Measurements from ENCODE around the gene LCN6.
"Not testable (repeated sequence)": the region's sequence is repeated elsewhere in the genome, so short reads cannot be mapped to it uniquely, and the experiment has no call there.

LCN6 gene

GRCh38 chr9:136784249-136784996 is 36.1 kb upstream of the LCN6 start:
- DNase-seq (ENCODE audit: low read depth), result no peak

- no peak for DNase-seq (ENCODE audit: low read depth)
Measured at GRCh38 chr9:136782452-136782851, 34.1 kb upstream of the LCN6 start.

- no peak for DNase-seq (ENCODE audit: low read depth)
Measured at GRCh38 chr9:136779808-136780207, 31.5 kb upstream of the LCN6 start.

- DNase-seq (ENCODE audit: low read depth), result no peak
Measured at GRCh38 chr9:136777359-136777758, 29.0 kb upstream of the LCN6 start.

GRCh38 chr9:136776947-136777346 is 28.6 kb upstream of the LCN6 start:
- DNase-seq (ENCODE audit: low read depth), result no peak

- no peak for DNase-seq (ENCODE audit: low read depth)
Measured at GRCh38 chr9:136775191-136775590, 26.9 kb upstream of the LCN6 start.

GRCh38 chr9:136774416-136775045 is 26.2 kb upstream of the LCN6 start:
- no peak for DNase-seq (ENCODE audit: low read depth)

GRCh38 chr9:136773386-136774044 is 25.2 kb upstream of the LCN6 start:
- no peak for DNase-seq (ENCODE audit: low read depth)

- DNase-seq (ENCODE audit: low read depth), result no peak
Measured at GRCh38 chr9:136771907-136772415, 23.6 kb upstream of the LCN6 start.

GRCh38 chr9:136769710-136770191 is 21.4 kb upstream of the LCN6 start:
- no peak for DNase-seq (ENCODE audit: low read depth)

- peak; percentile 26 for DNase-seq (ENCODE audit: low read depth)
Measured at GRCh38 chr9:136766410-136767120, 18.2 kb upstream of the LCN6 start.

- DNase-seq (ENCODE audit: low read depth), result not testable (repeated sequence)
Measured at GRCh38 chr9:136765745-136766409, 17.6 kb upstream of the LCN6 start.

- no peak for DNase-seq (ENCODE audit: low read depth)
Measured at GRCh38 chr9:136765041-136765440, 16.7 kb upstream of the LCN6 start.

- DNase-seq (ENCODE audit: low read depth), result no peak
Measured at GRCh38 chr9:136764301-136764891, 16.1 kb upstream of the LCN6 start, which contains the start of gene LCN15. Gene LCN15, minus strand, starts transcription at chr9:136764518. Its CDS starts 30 bp downstream, at chr9:136764488.

GRCh38 chr9:136763649-136764035 is 15.3 kb upstream of the LCN6 start:
- no peak for DNase-seq (ENCODE audit: low read depth)

- DNase-seq (ENCODE audit: low read depth), result no peak
Measured at GRCh38 chr9:136762915-136763648, 14.8 kb upstream of the LCN6 start.

- no peak for DNase-seq (ENCODE audit: low read depth)
Measured at GRCh38 chr9:136762221-136762691, 13.9 kb upstream of the LCN6 start.

- DNase-seq (ENCODE audit: low read depth), result no peak
Measured at GRCh38 chr9:136761545-136761981, 13.2 kb upstream of the LCN6 start.

GRCh38 chr9:136760834-136761544 is 12.7 kb upstream of the LCN6 start:
- not testable (repeated sequence) for DNase-seq (ENCODE audit: low read depth)
